NCI-H1092 treated with DMSO at 0.1 percent for 48 hours (cell line): ENCODE data around the gene TARBP1.
"Not testable (repeated sequence)": the region's sequence is repeated elsewhere in the genome, so short reads cannot be mapped to it uniquely, and the experiment has no call there.

Experiments
- DNase-seq: peaks from one replicate; lab custom pipeline; 2025; lab: John Stamatoyannopoulos, UW

TARBP1 gene

GRCh38 chr1:234504969-234505768 is 26.2 kb upstream of the TARBP1 start:
- no peak for DNase-seq

- not testable (repeated sequence) for DNase-seq
Observed at GRCh38 chr1:234504251-234504650, 25.3 kb upstream of the TARBP1 start.

DNA sequence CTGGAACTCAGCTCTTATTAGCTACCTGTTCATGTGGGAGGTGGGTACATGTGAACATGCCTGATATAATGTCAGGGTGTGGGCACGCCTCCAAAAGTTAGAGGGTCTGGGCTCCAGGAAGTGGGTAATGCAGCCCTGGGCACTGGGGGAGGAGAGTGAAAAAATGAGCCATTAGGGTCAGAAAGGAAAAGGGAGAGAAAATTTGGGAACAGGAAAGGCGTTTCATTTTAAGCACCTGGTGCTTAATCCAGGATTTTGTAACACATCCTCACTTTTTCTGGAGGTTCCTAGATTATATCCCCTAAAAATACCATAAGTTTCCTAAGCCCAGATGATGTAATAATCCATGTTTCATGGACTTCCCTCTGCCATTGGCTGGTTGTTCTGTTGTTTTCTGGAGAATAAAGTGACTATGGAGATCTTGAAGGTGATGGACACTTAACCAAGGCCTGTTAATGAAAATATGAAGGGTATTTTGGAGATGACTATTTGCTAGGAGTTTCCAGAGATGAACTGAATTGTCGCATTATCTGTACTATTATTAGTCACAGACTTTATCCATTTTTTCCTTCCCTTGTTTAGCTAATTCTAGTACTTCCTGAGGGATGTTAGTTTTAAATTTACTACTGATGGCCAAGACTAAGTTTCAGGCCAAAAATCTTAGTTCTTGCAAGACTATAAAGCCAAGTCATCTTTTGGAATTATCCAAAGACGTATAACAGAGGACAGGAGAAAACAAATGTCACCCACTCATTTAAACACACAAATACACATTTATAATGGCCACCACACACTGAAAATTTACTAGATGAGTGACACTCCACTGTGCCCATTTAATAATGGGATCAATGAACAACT is 24.4 kb upstream of the TARBP1 start:
- no peak for DNase-seq

- DNase-seq: no peak
Observed at GRCh38 chr1:234502785-234503184, 23.8 kb upstream of the TARBP1 start.

GRCh38 chr1:234500269-234500668 is 21.3 kb upstream of the TARBP1 start:
- peak; percentile 62 for DNase-seq

GRCh38 chr1:234499943-234500245 is 20.9 kb upstream of the TARBP1 start:
- peak; percentile 62 for DNase-seq

GRCh38 chr1:234499119-234499942 is 20.4 kb upstream of the TARBP1 start:
- peak; percentile 87 for DNase-seq

DNA sequence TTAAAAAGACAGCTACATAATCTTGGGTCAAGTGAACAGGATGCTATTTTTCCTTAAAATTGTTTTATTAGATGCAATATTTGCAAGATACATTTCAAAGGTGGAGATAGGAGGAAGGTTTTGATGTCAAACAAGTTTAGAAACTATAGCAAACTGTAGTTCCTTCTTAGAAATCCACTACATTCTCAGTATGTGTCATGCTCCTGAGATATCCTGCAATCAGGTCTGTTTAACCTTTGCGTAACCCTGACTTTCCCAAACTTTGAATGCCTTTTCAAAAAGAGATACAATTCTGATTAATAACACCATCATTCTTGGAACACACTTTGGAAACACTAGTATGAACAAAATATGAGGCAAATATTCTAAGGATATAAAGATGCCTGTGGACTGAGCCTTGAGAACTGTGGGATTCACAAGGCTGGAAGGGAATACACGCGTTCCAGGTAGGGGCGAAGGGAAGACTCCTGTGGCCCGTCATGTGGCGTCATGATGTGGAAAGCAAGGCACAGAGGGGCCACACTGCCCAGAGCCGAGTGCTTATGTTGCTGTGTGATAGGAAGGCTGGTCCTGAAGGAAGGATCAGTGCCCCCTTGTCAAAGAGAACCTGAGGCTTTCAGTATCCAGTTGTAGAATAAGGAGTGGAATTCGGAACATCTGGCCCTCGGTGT is 19.6 kb upstream of the TARBP1 start:
- DNase-seq: no peak

GRCh38 chr1:234497589-234497988 is 18.6 kb upstream of the TARBP1 start:
- DNase-seq: no peak

DNA sequence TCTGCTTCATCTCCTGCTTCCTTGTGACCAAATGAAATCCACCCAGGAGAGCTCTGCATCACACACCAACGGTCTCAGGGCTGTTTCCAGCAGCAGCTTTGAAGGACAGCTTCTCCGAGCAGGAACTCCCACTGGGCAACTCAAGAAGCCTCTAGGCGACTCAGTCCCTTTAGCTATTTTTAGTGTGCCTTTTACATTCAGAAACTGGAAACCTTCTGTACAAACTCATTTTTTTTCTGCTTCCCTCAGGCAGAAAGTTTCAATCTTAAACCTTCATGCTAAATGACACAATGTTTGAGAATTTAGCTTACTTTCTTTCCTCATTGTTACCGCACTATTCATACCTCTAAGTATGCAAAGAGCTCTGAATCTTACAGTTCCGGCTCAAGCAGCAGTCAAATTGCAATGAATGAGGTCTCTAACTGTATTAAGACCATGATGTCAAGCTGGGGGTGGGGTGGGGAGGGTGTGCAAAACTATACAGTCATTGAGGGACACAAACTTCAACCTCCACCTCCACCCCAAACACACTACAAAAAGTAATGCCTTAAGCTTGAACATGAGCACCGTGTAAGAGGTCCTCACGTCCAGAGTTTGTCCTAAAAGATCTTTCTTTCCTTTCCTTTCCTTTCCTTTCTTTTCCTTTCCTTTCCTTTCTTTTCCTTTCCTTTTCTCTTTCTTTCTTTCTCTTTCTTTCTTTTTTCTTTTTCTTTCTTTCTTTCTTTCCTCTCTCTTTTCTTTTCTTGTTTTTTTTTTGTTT is 16.4 kb upstream of the TARBP1 start:
- DNase-seq: no peak

DNA sequence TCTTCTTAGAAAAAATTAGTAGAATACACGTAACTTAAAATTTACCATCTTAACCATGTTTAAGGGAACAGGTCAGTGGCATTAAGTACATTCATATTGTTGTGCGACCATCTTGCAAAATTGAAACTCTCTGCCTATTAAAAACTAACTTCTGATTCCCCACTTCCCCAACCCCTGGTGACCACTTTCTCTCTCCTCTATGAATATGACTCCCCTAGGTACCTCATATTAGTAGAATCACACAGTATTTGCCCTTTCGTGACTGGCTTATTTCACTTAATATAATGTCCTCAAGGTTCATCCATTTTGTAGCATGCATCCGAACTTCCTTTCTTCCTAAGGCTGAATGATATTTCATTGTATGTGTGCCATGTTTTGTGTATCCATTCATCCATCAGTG is 15.1 kb upstream of the TARBP1 start:
- no peak for DNase-seq

- no peak for DNase-seq
Observed at GRCh38 chr1:234490793-234491479, 12.0 kb upstream of the TARBP1 start.

GRCh38 chr1:234489698-234490077 is 10.7 kb upstream of the TARBP1 start:
- DNase-seq: no peak

GRCh38 chr1:234489007-234489697 is 10.2 kb upstream of the TARBP1 start:
- DNase-seq: no peak

GRCh38 chr1:234488054-234489006 is 9.4 kb upstream of the TARBP1 start:
- no peak for DNase-seq

- peak; percentile 47 for DNase-seq
Observed at GRCh38 chr1:234486858-234487840, 8.2 kb upstream of the TARBP1 start.

DNA sequence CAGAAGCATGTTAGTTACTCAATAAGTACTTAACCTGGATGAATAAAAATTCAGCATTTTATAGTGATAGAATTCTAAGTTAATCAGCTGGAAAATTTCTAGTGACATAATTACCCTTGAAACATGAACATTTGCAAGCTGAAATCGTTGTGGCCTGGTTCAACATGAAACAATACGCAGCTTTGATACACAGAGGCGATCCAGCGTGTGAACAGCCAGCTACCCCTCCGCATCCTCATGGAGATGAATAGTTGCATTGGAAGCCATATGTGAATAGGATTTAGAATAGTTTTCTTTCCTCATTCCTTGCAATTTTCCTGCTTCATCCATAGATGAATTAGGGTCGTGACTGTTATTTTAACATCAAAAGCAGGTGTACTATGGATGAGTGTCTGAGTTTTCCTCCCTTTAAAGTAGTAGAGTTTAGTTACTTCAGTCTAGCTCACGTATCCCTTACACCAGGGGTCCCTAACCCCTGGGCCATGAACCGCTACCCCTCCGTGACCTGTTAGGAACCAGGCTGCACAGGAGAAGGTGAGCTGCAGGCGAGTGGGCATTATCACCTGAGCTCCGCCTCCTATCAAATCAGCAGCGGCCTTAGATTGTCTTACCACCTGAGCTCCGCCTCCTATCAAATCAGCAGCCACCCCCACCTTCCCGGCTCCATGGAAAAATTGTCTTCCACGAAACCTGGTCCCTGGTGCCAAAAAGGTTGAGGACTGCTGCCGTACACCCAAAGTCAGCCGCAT is 6.2 kb upstream of the TARBP1 start:
- no peak for DNase-seq
